GM23338 (cell line): ENCODE data around the gene SLC45A1.

Source experiments
- CREB1 ChIP-seq: fragments of 250-450 bp; sonication (Bioruptor Pico); IDR thresholded peaks from 2 replicates; pipeline ENCODE4 v1.5.0; 2020; ENCODE audit warnings: low read depth, mild to moderate bottlenecking, moderate library complexity
- ETS1 ChIP-seq: IDR thresholded peaks from 2 replicates; pipeline ENCODE4 v1.6.1; 2016; ENCODE audit warnings: antibody characterized with exemption
- EZH2 ChIP-seq: fragments of 200-600 bp; sonication (generic); IDR thresholded peaks from one replicate; pipeline ENCODE4 v1.8.0; 2017; ENCODE audit warnings: antibody characterized with exemption, mild to moderate bottlenecking, low read depth; ENCODE audit not compliant: unreplicated experiment
- EZH2phosphoT487 ChIP-seq: fragments of 200-600 bp; sonication (generic); IDR thresholded peaks from one replicate; pipeline ENCODE4 v1.8.1; 2018; ENCODE audit warnings: antibody characterized with exemption; ENCODE audit not compliant: unreplicated experiment
- POLR2AphosphoS5 ChIP-seq: IDR thresholded peaks from 2 replicates; pipeline ENCODE4 v1.6.1; 2016; ENCODE audit warnings: antibody characterized with exemption, low read depth
- TF ChIP-seq, protein P1 (sequence below), 2 experiments: fragments of 200-600 bp in 1 of 2; sonication (generic) in 1 of 2; conservative IDR thresholded peaks; 2 replicates each; pipeline versions ENCODE4 v1.5.1 to v1.6.1; 2016 to 2017; ENCODE audit warnings: antibody characterized with exemption in 2 of 2, low read depth in 2 of 2, mild to moderate bottlenecking in 2 of 2, moderate library complexity in 1 of 2

DNA sequence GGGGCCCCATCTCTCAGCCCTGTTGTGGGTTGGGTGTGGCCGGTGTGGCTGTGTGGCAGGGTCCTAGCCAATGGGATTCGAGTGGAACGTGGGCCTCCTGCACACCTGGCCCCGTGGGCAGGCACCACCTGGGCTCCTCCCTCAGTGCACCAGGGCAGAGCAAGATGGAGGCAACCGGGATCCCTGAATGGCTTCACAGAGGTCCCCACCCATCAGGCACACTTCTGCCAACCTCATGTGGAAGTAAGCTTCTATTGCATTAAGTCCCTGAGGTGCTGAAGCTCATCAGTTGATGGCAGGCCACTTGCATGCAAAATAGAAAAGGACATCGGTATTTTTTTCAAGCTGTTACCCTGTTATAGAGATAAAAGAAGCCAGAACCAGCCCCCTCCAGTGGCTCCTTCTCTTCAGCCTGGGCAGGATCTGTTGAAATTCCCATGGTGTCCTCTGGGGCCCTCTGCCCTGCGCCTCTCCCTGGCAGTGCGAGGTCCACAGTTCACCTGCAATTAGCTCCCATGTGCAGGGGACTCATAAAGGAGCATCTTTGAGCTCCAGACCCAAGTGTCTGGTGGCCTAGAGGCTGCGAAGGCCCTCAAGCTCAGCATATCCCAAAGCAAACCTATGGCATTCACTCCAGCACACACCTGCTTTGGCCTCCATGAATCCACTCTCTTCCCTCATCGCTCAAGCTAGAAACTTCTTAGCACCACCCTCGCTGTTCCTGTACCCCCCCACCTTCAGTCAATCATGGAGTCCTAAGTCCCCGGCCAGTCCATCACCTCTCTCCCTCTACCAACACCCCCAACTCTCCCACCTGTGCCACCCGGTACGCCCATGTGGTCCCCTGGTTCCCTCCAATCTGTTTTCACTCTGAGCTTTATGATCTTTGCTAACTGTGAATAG lies 2.1 kb upstream of the SLC45A1 start:
- TF ChIP-seq, protein P1, sequence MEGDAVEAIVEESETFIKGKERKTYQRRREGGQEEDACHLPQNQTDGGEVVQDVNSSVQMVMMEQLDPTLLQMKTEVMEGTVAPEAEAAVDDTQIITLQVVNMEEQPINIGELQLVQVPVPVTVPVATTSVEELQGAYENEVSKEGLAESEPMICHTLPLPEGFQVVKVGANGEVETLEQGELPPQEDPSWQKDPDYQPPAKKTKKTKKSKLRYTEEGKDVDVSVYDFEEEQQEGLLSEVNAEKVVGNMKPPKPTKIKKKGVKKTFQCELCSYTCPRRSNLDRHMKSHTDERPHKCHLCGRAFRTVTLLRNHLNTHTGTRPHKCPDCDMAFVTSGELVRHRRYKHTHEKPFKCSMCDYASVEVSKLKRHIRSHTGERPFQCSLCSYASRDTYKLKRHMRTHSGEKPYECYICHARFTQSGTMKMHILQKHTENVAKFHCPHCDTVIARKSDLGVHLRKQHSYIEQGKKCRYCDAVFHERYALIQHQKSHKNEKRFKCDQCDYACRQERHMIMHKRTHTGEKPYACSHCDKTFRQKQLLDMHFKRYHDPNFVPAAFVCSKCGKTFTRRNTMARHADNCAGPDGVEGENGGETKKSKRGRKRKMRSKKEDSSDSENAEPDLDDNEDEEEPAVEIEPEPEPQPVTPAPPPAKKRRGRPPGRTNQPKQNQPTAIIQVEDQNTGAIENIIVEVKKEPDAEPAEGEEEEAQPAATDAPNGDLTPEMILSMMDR (conservative IDR thresholded peaks at IDR 0.05; ENCODE audit: low read depth in 2 of 2): peak; percentile 28 to 49; a peak in 3 of 4 replicates
- TF ChIP-seq CREB1 (CRISPR knock-in tag) (no peak), EZH2 (no peak), EZH2phosphoT487 (no peak), POLR2AphosphoS5 (no peak), ETS1 (no peak)
